Measurements from ENCODE around the gene SLC36A2. TPM values are rescaled to one million over a fixed set of nuclear protein-coding genes. Genes with fewer than 3 reads are reported as not detected.
"Not testable (repeated sequence)": the region's sequence is repeated elsewhere in the genome, so short reads cannot be mapped to it uniquely, and the experiment has no call there.

Gene SLC36A2
- total RNA-seq, result not detected

DNA sequence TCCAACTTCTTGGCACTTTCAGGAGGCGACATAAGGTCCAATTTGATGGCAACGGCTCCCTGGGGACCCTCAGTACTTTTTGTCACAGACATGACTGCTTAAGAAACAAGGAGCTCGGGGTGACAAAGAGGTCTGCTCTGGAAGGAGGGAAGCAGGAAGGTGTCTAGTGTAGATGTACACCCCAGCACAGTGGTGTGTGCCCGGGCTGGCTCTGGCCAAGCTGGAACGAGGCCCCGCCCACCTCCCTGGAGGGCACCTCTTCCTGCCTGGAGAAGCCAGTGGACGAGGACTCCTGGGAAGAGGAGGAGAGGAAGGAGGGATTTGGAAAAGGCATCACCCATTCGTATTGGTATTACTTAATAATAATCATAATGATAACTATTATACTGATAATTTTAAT is at the start of gene SLC36A2:
SLC36A2 (minus strand) TSS at position 191 of the 400 bp plus-strand sequence; CDS start at position 92, 99 bp downstream.
- DNase-seq, result no peak

DNA sequence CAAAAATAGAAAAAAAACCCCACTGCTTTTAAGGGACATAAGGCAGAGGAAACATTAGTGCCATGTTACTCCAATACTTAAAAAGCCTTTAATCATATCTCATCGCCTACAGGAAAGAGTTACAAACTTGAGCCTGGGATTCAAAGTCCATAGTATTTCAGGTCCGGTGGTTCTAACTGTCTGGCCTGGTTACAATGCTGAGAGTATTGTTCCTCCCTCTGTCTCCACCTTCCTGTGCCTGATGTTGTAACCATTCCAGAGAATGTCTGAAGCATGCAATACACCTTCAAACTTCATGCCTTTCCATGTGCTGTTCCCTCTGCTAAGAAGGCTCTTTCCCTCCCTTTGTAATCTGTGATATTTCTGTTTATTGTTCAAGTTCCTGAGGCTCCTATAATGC is 41.6 kb upstream of the SLC36A2 start:
- no peak for DNase-seq

DNA sequence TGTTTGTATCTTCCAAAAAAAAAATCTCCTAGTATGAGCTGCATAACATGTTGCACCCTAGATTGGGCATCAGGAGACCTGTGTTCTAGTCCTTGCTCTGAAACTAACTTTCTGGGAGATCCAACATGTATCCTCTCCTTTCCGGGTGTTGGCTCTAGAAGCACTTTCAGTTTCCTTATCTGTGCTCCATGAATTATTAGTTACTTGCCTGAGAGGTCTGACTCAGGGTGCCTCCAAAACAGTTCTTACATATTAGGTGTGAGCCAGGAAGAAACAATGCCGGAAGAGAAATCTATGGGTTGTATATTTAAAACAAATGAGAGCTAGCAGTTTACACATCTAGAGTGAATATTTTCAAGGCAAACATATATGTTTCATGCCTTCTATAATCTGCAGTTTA is 36.7 kb upstream of the SLC36A2 start:
- no peak for DNase-seq

- DNase-seq, result no peak
Measured at GRCh38 chr5:151383011-151383410, 35.7 kb upstream of the SLC36A2 start.

- DNase-seq, result no peak
Measured at GRCh38 chr5:151382576-151382975, 35.2 kb upstream of the SLC36A2 start.

DNA sequence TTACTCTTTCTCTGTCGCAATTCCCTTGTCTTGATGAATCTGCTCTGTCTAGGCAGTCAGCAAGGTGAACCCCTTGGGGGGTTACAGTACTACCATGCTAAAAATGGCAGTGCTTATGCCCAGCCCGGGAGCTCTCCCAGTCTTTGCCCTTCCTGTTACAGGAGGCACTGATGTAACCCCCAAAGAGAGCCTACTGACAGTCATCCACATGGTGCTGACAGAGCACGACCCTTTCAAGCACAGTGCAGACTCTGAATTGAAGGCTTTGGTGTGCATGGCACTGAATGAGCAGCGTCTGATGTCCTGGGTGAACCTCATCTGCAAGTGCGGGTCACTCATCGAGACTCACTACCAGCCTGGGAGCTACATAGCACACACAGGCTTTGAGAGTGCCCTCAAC is 34.5 kb upstream of the SLC36A2 start:
- no peak for DNase-seq

GRCh38 chr5:151378616-151379015 is 31.3 kb upstream of the SLC36A2 start:
- DNase-seq, result no peak

- no peak for DNase-seq
Measured at GRCh38 chr5:151374539-151374938, 27.2 kb upstream of the SLC36A2 start.

- DNase-seq, result not testable (repeated sequence)
Measured at GRCh38 chr5:151367038-151367437, 19.7 kb upstream of the SLC36A2 start.

- DNase-seq, result no peak
Measured at GRCh38 chr5:151363673-151364072, 16.3 kb upstream of the SLC36A2 start.

- no peak for DNase-seq
Measured at GRCh38 chr5:151362970-151363369, 15.6 kb upstream of the SLC36A2 start.

- no peak for DNase-seq
Measured at GRCh38 chr5:151359391-151359790, 12.0 kb upstream of the SLC36A2 start.

DNA sequence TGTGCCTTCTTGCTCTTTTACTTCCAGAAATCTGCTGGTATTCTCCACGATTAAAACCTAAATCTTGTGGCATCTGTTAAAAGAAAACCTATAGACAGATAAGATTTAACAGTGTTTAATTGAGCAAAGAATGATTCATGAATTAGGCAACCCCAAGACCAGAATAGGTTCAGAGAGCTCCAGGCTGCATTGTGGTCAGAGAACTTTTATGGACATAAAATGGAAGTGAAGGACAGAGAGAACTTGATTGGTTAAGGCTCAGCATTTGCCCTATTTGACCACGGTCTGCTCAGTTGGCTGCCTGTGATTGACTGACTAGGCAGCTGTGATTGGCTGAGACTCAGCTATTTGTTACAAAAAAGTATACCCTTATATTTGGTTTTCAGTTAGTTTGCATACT is 10.4 kb upstream of the SLC36A2 start:
- no peak for DNase-seq

- DNase-seq, result no peak
Measured at GRCh38 chr5:151357097-151357496, 9.7 kb upstream of the SLC36A2 start.

GRCh38 chr5:151351671-151352070 is 4.3 kb upstream of the SLC36A2 start:
- no peak for DNase-seq

DNA sequence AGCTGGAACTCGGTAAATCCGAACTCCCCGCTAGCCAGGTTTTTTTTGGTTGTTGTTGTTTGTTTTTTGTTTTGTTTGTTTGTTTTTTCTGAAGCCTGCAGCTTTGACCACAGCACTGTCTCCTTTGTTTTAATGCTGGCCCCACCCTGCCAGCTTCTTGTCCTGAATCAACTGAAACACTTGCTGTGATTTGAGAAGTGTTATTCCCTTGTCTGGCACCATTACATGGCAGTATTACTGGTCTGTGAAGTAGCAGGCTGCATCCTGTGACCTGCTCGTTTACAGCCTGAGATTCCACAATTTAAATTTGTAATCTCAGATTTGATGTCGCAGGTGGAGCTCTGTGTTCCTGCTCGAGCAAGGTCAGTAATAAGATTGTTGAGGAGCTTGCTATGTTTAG is 1.4 kb upstream of the SLC36A2 start:
- DNase-seq, result no peak

DNA sequence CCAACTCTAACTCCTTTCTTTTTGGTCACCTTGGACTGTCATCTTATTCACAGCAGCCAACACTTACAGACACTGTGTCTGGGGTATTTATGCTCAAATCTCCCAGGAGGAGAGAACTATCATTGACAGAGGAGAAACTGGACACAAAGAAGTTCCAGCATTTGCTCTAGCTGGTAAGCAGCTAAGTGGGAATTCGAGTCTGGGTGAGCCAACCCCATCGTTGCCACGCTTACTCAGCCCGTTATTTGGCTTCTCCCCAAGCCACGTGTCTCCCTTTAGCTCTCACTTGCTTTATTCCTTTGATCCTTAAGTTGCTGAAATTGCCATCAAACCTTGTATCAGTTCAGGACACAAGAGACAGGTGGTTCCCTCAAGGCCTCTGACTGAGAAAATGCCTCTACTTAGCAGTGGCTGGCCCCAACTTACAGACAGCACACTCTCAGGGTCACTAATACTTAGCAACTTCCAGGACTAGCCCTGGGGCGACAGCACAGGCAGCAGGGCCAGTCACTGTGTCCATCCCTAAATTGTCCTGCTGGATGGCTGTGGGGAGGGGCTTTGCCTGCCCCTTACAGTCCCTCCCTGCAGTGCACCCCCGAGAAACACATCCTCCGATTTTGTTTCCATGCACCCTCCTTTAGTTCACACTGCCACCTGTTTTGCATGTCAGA is 1.4 kb downstream of the SLC36A2 start:
- no peak for DNase-seq

GRCh38 chr5:151345187-151345807 is 2.1 kb downstream of the SLC36A2 start:
- no peak for DNase-seq

- no peak for DNase-seq
Measured at GRCh38 chr5:151344088-151344487, 3.3 kb downstream of the SLC36A2 start.

DNA sequence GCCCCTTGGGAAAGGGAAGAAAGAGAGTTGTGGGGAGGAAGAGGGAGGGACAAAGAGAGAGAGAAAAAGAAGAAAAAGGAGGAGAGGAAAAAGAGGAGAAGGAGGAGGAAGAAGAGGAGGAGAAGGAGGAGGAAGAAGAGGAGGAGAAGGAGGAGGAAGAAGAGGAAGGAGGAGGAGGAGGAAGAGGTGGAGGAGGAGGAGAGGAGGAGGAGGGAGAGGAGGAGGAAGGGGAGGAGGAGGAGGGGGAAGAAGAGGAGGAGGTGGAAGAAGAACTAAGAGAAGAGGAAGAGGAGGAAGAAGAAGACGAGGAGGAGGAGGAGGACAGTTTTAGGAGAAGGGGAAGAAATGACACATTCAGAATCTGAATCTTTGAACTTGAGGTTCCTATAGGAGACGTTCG is 7.4 kb downstream of the SLC36A2 start:
- DNase-seq, result no peak

DNA sequence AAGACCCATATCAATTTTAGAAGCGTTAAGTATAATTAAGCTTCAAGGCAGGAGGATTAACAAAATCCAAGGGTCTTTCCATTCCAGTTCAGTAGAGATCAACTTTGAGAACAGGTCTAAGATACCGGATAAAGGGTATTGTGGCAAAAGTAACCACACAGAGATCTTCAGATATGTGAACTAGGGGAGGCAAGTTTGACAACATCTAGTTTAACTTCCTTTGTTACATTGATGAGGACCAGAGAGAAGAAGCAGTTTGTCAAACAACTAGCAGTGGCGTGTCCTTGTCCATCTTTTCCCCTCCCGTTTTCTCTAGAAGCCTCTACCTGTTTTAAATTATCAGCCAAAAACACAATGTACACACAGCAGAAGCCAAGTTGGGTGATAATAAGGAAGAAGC is 8.6 kb downstream of the SLC36A2 start:
- DNase-seq, result no peak

DNA sequence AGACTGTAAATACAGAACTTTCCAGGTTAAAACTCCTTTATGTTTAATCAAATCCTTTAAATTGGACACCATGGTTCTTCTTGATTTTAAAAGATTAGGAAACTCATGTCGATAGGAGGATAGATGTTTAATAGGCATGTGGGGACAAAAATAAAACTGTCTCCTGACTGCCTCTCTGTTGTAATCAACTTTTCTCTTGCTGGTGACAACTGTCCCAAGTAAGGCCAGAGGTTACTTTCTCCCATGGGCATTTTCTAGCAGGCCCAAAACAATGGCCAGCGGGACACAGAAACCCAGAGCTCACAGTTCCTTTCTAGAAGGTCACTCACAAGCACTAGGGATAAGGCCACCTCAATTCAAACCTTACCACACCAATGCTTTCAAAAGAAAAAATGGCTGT is 14.5 kb downstream of the SLC36A2 start:
- DNase-seq, result no peak

DNA sequence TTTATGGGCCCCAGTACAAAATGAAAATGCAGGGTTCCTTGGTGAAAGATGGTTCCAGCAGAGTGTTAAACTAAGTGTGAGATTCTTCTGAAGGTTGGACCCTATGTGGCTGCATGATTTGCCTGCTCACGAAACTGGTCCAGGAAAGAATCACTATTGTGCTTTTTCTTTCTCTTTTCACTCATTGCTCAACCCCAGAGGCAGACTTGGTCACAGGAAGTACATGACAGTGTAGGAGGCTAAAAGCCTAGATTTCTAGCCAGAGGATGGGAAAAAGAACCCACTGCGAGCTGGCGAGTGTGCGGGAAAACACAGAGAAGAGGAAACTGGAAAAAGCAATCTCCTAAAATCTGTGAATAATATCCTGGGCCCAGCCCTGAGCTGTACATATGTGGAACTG is 18.6 kb downstream of the SLC36A2 start:
- DNase-seq, result no peak

DNA sequence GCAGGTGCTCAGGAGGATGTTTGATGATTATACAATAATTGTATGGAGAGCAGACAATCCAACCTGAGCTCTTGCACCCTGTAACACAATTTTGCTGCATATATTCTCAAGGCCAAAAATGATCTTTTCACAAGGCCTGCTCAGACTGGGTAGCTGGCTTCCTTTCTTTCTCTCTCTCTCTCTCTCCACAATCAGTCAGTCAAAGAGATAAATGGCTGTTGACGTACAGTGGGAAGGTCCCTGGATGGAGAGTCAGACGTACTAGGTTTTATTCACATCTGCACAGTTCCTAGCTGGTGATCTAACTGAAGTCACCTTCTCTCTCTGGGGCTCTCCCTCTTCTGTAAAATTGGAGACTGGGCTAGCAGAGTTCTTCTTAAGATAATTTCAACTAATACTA is 19.8 kb downstream of the SLC36A2 start:
- DNase-seq, result no peak

DNA sequence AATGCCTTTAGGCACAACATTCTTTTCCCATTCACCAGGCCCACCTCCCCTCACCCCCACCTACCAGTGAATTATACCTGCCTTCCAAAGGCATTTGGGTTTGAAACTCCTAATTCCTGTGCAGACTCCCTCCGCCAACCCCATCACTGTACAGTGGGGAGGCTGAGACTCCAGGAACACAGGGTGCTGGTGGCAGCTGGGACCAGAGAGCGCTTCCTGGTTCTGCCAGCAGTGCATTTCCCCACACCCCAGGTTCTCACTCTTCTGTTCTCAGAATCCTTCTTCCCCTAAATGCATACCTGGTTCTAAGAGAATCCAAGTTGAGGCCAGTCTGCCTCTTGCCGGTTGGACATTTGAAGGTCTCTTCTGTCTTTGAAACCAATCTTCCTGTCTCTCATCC is 21.1 kb downstream of the SLC36A2 start:
- no peak for DNase-seq

Data from effector CD4-positive, alpha-beta T cell (primary cell).